ENCODE measurements around the gene CDH13. TPM values are rescaled to one million over a fixed set of nuclear protein-coding genes. Genes with fewer than 3 reads are reported as not detected.

Gene CDH13
- total RNA-seq, 1 donor from 2014 or later = 28.9 TPM

- DNase-seq = no peak
Observed at GRCh38 chr16:83808573-83809014, 1181.8 kb downstream of the CDH13 start.

- no peak for DNase-seq
Observed at GRCh38 chr16:83809092-83809491, 1182.3 kb downstream of the CDH13 start.

- DNase-seq = no peak
Observed at GRCh38 chr16:83810901-83811300, 1184.1 kb downstream of the CDH13 start.

- peak; percentile 73 for DNase-seq
Observed at GRCh38 chr16:83813823-83814658, 1187.3 kb downstream of the CDH13 start.

- no peak for DNase-seq
Observed at GRCh38 chr16:83814659-83814985, 1187.9 kb downstream of the CDH13 start.

- DNase-seq = no peak
Observed at GRCh38 chr16:83817022-83817421, 1190.3 kb downstream of the CDH13 start.

GRCh38 chr16:83818276-83818675 is 1191.5 kb downstream of the CDH13 start:
- DNase-seq = no peak

- no peak for DNase-seq
Observed at GRCh38 chr16:83819361-83819760, 1192.6 kb downstream of the CDH13 start.

GRCh38 chr16:83826146-83826913 is 1199.6 kb downstream of the CDH13 start:
- DNase-seq = peak; percentile 45

- DNase-seq = no peak
Observed at GRCh38 chr16:83830091-83830768, 1203.5 kb downstream of the CDH13 start.

GRCh38 chr16:83830769-83831455 is 1204.1 kb downstream of the CDH13 start:
- DNase-seq = no peak

GRCh38 chr16:83831456-83831987 is 1204.8 kb downstream of the CDH13 start:
- no peak for DNase-seq

GRCh38 chr16:83833921-83834320 is 1207.2 kb downstream of the CDH13 start:
- no peak for DNase-seq

- DNase-seq = no peak
Observed at GRCh38 chr16:83835586-83836566, 1209.1 kb downstream of the CDH13 start.

- no peak for DNase-seq
Observed at GRCh38 chr16:83837566-83837965, 1210.8 kb downstream of the CDH13 start.

GRCh38 chr16:83838151-83838550 is 1211.4 kb downstream of the CDH13 start:
- DNase-seq = no peak

- DNase-seq = no peak
Observed at GRCh38 chr16:83839561-83839960, 1212.8 kb downstream of the CDH13 start.

GRCh38 chr16:83840060-83840617 is 1213.4 kb downstream of the CDH13 start:
- DNase-seq = no peak

GRCh38 chr16:83842291-83842690 is 1215.5 kb downstream of the CDH13 start:
- no peak for DNase-seq

- DNase-seq = no peak
Observed at GRCh38 chr16:83842756-83843507, 1216.2 kb downstream of the CDH13 start.

Data from skin of body (tissue), 2 donors.